IPS-20b (cell line): ENCODE results near the gene CDH24.
"Not testable (repeated sequence)": the region's sequence is repeated elsewhere in the genome, so short reads cannot be mapped to it uniquely, and the experiment has no call there.

ENCODE experiments used
- H3K27ac ChIP-seq: one replicate; pipeline ENCODE4 v1.5.1; 2013; ENCODE audit warnings: low read length
- H3K27me3 ChIP-seq: 2 replicates; pipeline ENCODE4 v1.6.1; 2013; ENCODE audit warnings: mild to moderate bottlenecking, low read length, inconsistent platforms; ENCODE audit not compliant: insufficient read depth
- H3K36me3 ChIP-seq: 2 replicates; pipeline ENCODE4 v1.6.1; 2013; ENCODE audit warnings: low read depth, mild to moderate bottlenecking, inconsistent platforms, low read length, moderate library complexity; ENCODE audit not compliant: insufficient read depth
- H3K4me1 ChIP-seq: 2 replicates; pipeline ENCODE4 v1.6.1; 2013; ENCODE audit warnings: mild to moderate bottlenecking, control low read depth, inconsistent platforms, low read length, moderate library complexity; ENCODE audit not compliant: insufficient read depth
- H3K4me3 ChIP-seq: 2 replicates; pipeline ENCODE4 v1.5.1; 2013; ENCODE audit warnings: mild to moderate bottlenecking, low read length, inconsistent platforms
- H3K9ac ChIP-seq: 2 replicates; pipeline ENCODE4 v1.6.1; 2013; ENCODE audit warnings: low read depth, mild to moderate bottlenecking, inconsistent platforms, low read length, moderate library complexity
- H3K9me3 ChIP-seq: 2 replicates; pipeline ENCODE4 v1.6.1; 2013; ENCODE audit warnings: mild to moderate bottlenecking, low read depth, low read length, inconsistent platforms; ENCODE audit not compliant: insufficient read depth

Gene CDH24

GRCh38 chr14:23020143-23021128, 36.9 kb downstream of the CDH24 start:
- no peak overlapping the region for H3K4me3 ChIP-seq
- no peaks in the 10 kb centered on the region for H3K27me3 ChIP-seq
- peaks cover 30% of the 10 kb centered on the region for H3K36me3 ChIP-seq
- H3K4me1 ChIP-seq: 0 out of 2 replicates have a peak, but pooled peaks cover under 1% of the 10 kb centered on the region
- no peaks in the 10 kb centered on the region for H3K9me3 ChIP-seq
- no peak overlapping the region for H3K9ac ChIP-seq
- H3K27ac ChIP-seq: no peak overlapping the region

GRCh38 chr14:23018107-23018506, 39.2 kb downstream of the CDH24 start:
- Histone ChIP-seq H3K4me3 (no peak overlapping the region), H3K9ac (no peak overlapping the region), H3K27ac (no peak overlapping the region), H3K9me3 (no peaks in the 10 kb centered on the region), H3K36me3 (0 out of 2 replicates have a peak, but pooled peaks cover 8% of the 10 kb centered on the region), H3K27me3 (no peaks in the 10 kb centered on the region), H3K4me1 (no peaks in the 10 kb centered on the region)

- H3K36me3 ChIP-seq: 0 out of 2 replicates have a peak, but pooled peaks cover 5% of the 10 kb centered on the region
- H3K4me1 ChIP-seq: no peaks in the 10 kb centered on the region
- H3K9me3 ChIP-seq: no peaks in the 10 kb centered on the region
- H3K9ac ChIP-seq: no peak overlapping the region
- no peak overlapping the region for H3K4me3 ChIP-seq
- no peaks in the 10 kb centered on the region for H3K27me3 ChIP-seq
- H3K27ac ChIP-seq: no peak overlapping the region
Measured at GRCh38 chr14:23017091-23017490, 40.2 kb downstream of the CDH24 start.

- H3K4me3 ChIP-seq: no peak overlapping the region
Measured at GRCh38 chr14:23015618-23016017, 41.7 kb downstream of the CDH24 start.

GRCh38 chr14:23013749-23014054, 43.6 kb downstream of the CDH24 start:
- H3K9ac ChIP-seq, H3K36me3 ChIP-seq, H3K9me3 ChIP-seq, H3K4me3 ChIP-seq, H3K27ac ChIP-seq, H3K4me1 ChIP-seq, H3K27me3 ChIP-seq: not testable (repeated sequence)

More at GRCh38 chr14:23015618-23016017, 41.7 kb downstream of the CDH24 start:
- Histone ChIP-seq H3K36me3 (no peaks in the 10 kb centered on the region), H3K9me3 (no peaks in the 10 kb centered on the region), H3K27me3 (no peaks in the 10 kb centered on the region), H3K4me1 (no peaks in the 10 kb centered on the region), H3K9ac (no peak overlapping the region), H3K27ac (no peak overlapping the region)

- H3K9ac ChIP-seq: no peak overlapping the region
- H3K4me3 ChIP-seq: no peak overlapping the region
- no peak overlapping the region for H3K27ac ChIP-seq
Measured at GRCh38 chr14:23013054-23013748, 44.1 kb downstream of the CDH24 start.

GRCh38 chr14:23009939-23010726, 47.2 kb downstream of the CDH24 start, which contains the start of gene C14orf93:
Gene C14orf93, minus strand, starts transcription at chr14:23010143. Its CDS starts 11,120 bp downstream, at chr14:22999023.
- H3K4me3 ChIP-seq: peak within 1 kb of the TSS; percentile 60
- H3K27me3 ChIP-seq: no peaks in the 10 kb centered on the region
- peak within 1 kb of the TSS; percentile 33 for H3K27ac ChIP-seq
- no peaks in the 10 kb centered on the region for H3K9me3 ChIP-seq
- H3K36me3 ChIP-seq: no peaks in the 10 kb centered on the region
- peaks cover 13% of the 10 kb centered on the region; the same call in 1 of the 2 replicates for H3K4me1 ChIP-seq
- peak within 1 kb of the TSS; percentile 71; the same call in 1 of the 2 replicates for H3K9ac ChIP-seq

More at GRCh38 chr14:23013054-23013748, 44.1 kb downstream of the CDH24 start:
- no peaks in the 10 kb centered on the region for H3K9me3 ChIP-seq
- H3K27me3 ChIP-seq: no peaks in the 10 kb centered on the region
- peaks cover 3% of the 10 kb centered on the region; the same call in 1 of the 2 replicates for H3K4me1 ChIP-seq
- H3K36me3 ChIP-seq: no peaks in the 10 kb centered on the region

- H3K4me1 ChIP-seq: peaks cover 13% of the 10 kb centered on the region; the same call in 1 of the 2 replicates
- H3K27ac ChIP-seq: peak overlapping the region; percentile 33
- no peaks in the 10 kb centered on the region for H3K36me3 ChIP-seq
- peak overlapping the region; percentile 60 for H3K4me3 ChIP-seq
- peak overlapping the region; percentile 45; the same call in 1 of the 2 replicates for H3K9ac ChIP-seq
- no peaks in the 10 kb centered on the region for H3K27me3 ChIP-seq
- H3K9me3 ChIP-seq: no peaks in the 10 kb centered on the region
Measured at GRCh38 chr14:23009483-23009938, 47.8 kb downstream of the CDH24 start.

GRCh38 chr14:23008831-23009230, 48.5 kb downstream of the CDH24 start:
- Histone ChIP-seq H3K9ac (no peak overlapping the region), H3K4me1 (peaks cover 13% of the 10 kb centered on the region; the same call in 1 of the 2 replicates), H3K27ac (no peak overlapping the region), H3K4me3 (no peak overlapping the region), H3K36me3 (no peaks in the 10 kb centered on the region), H3K27me3 (no peaks in the 10 kb centered on the region), H3K9me3 (no peaks in the 10 kb centered on the region)

- H3K36me3 ChIP-seq: no peaks in the 10 kb centered on the region
- H3K27ac ChIP-seq: peak overlapping the region; percentile 98
- peaks cover 13% of the 10 kb centered on the region; the same call in 1 of the 2 replicates for H3K4me1 ChIP-seq
- no peaks in the 10 kb centered on the region for H3K9me3 ChIP-seq
- no peaks in the 10 kb centered on the region for H3K27me3 ChIP-seq
- peak overlapping the region; percentile 88 for H3K4me3 ChIP-seq
- H3K9ac ChIP-seq: peak overlapping the region; percentile 96
Measured at GRCh38 chr14:23006544-23007419, 50.5 kb downstream of the CDH24 start.
